Epithelial cell of proximal tubule (primary cell): ENCODE data around the gene TASL. TPM values are rescaled to one million over a fixed set of nuclear protein-coding genes. Genes with fewer than 3 reads are reported as not detected.
"Not testable (repeated sequence)": the region's sequence is repeated elsewhere in the genome, so short reads cannot be mapped to it uniquely, and the experiment has no call there.

Experiments
- DNase-seq: peaks from one replicate; pipeline ENCODE4 v3.0.0-alpha.2; 2011; ENCODE audit warnings: low read depth
- H3K4me3 ChIP-seq: 2 replicates; pipeline ENCODE4 v1.5.1; 2011; ENCODE audit warnings: low read depth, mild to moderate bottlenecking, low read length
- total RNA-seq: library from RNA; depleted of rRNA; stranded (reverse); fragments of >200 nt; gene quantifications from 2 replicates; pipeline ENCODE4 v1.2.3, GENCODE V29; 2015
- TF ChIP-seq, protein P1 (sequence below): conservative IDR thresholded peaks from 2 replicates; pipeline ENCODE4 v1.5.1; 2012; ENCODE audit warnings: low read depth, mild to moderate bottlenecking, low read length

The TASL gene
- total RNA-seq, 1 donor from 2014 or later = not detected

DNA sequence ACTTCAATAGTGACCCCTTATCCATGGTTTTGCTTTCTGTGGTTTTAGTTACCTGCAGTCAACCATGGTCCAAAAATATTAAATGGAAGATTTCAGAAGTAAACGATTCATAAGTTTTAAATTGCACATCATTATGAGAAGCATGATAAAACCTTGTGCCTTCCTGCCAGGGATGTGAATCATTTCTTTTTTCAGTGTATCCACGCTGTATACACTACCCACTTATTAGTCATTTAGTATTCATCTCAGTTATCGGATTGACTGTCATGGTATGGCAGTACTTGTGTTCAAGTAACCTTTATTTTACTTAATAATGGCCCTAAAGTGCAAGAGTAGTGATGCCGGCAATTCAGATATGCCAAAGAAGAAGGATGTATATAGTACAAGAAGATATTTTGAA lies 37.7 kb upstream of the TASL start:
- TF ChIP-seq, protein P1, sequence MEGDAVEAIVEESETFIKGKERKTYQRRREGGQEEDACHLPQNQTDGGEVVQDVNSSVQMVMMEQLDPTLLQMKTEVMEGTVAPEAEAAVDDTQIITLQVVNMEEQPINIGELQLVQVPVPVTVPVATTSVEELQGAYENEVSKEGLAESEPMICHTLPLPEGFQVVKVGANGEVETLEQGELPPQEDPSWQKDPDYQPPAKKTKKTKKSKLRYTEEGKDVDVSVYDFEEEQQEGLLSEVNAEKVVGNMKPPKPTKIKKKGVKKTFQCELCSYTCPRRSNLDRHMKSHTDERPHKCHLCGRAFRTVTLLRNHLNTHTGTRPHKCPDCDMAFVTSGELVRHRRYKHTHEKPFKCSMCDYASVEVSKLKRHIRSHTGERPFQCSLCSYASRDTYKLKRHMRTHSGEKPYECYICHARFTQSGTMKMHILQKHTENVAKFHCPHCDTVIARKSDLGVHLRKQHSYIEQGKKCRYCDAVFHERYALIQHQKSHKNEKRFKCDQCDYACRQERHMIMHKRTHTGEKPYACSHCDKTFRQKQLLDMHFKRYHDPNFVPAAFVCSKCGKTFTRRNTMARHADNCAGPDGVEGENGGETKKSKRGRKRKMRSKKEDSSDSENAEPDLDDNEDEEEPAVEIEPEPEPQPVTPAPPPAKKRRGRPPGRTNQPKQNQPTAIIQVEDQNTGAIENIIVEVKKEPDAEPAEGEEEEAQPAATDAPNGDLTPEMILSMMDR = no peak
- no peak overlapping the region for H3K4me3 ChIP-seq
- DNase-seq = no peak

DNA sequence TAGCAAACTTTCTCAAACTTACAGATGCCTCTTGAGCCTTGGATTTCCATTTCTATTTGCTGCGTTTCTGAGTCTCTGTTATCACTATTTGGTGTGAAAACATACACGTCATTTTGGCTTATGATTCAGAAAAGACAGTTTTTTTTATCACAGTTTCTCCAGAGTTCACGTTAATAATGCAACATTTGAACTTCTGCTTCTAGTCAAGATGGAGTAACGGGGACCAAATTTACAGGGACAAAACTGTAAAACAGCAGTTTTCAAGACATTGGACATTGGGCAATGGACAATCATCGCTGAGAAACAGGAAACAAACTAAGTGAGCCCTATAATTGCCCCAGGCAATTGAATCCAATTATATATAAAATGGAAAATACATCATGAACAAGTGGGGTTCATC lies 36.2 kb upstream of the TASL start:
- TF ChIP-seq, protein P1 = no peak
- no peak overlapping the region for H3K4me3 ChIP-seq
- no peak for DNase-seq

DNA sequence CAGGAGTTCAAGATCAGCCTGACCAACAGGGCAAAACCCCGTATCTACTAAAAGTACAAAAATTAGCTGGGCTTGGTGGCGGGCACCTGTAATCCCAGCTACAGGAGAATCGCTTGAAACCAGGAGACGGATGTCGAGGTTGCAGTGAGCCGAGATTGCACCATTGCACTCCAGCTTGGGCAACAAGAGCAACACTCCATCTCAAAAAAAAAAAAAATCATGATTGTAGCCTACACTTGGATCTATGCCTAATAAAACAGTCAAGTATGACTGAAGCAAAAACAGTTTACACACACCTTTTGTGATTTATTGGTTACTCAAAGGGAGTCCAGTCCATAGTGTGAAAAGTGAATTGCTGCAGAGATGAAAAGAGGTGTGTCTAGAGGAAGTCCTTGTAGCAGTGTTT lies 34.7 kb upstream of the TASL start:
- no peak for DNase-seq
- H3K4me3 ChIP-seq = no peak overlapping the region
- TF ChIP-seq, protein P1 = no peak

DNA sequence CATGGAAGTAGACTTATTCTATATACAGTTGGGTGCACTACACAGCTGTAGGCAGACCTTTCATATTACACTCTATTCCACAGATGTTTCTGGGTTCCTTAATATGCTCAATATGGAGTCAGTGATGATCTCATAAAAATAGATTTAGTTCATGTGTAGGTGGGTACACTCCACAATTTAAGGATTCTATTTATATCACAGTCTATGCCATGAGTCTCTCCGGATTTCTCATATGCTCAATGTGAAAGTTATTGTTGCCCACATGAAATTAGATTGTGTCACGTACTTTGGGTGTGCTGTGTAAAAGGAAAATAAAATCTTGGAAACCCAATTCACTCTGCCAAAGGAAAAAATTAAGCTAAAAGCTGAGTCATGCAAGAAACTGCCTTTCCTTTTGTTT lies 32.5 kb upstream of the TASL start:
- no peak for DNase-seq
- H3K4me3 ChIP-seq = no peak overlapping the region
- TF ChIP-seq, protein P1 = no peak

DNA sequence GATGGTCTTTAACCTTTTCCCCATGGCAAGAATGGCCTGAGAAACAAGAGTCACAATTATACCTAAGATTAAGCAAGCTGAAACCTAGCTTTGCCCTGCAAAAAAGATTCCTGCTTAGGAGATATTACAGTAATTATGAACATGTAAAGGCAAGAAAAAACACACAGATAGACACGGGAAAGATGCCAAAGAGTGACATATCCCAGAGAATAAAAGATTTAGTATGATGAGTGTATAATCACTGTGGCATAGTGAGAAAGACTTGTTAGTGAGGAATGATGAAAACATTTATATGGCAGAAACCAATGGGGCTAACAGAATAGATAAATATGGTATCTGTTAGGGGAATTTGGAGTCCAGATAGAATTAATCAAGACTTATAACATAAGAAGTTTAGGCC lies 29.6 kb upstream of the TASL start:
- no peak for DNase-seq
- H3K4me3 ChIP-seq = no peak overlapping the region
- TF ChIP-seq, protein P1 = no peak

DNA sequence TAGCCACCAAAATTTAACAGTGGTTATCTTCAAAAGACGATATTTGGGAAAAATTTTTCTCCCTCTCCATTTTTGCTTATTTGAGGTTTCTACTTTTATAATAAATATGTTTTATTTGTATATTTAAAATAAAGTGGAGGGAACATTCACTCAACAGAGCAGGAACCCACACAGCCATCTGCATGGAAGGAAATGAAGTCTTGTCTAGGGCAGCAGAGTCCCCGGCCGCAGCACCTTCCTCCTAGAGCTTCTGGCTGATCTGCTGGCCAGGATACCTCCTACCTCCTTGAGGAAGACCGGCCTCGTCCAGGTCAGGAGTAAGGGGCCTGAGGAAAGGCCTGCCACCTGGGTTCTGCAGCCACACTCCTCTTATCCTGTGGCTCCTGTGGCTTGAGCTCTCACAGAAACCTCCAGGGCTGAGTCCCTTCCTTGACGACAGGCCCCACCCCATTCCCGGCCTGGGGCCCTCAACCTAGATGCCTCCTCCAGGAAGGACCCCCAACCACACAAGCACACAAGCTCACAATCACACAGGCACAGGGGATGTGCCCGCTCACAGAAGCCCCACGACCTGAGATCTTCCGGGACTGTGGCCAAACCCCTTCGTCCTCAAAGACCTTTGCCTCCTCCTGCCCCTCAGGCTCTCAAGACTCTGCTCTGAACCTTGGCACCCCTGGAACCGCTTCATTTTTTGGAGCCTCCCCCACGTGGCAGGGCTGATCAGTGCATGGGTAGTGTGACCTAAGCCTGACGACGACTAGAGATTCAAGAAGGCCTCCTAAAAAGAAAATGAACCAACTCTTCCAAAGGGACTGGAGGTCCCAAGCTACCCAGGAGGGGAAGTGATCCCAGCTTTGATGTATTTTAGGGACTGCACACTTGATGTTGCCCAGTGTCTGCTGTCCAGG lies 23.0 kb upstream of the TASL start:
- not testable (repeated sequence) for H3K4me3 ChIP-seq, DNase-seq

DNA sequence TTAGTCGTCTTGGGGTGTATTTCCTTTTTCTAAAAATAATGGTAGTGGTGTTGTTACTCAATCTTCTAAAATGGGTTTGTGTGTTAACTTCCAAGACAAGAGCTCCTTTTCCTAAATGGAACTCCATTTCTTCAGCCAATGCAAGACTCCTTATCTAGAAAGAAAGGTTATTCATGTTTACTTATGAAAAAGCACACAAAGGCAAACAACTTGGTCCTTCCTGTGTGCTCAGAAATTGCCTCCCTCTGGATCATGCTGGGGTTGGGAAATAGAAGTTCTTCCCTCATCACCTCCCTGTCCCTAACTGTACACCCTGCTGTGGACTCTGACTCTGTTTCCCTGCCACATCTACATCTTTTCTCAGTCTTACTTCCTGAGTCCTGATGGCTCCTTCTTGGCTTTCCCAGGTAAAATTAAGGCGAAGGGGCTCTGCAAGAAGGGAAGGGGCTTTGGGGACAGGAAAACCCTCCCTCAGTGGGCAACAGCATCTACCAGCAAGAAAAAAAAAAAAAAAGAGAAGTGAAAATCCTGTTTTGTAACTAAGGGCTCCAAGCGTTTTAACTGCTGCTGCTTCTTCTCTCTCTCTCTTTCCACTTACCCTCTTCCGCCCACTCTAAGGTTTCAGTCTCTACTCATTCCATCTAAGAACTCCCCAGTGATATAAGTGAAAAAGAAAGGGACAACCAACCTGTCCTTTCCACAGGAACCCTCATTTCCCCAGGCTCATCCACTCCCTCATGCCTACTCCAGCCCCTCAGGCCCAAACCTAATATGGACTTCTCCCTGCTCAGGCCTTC lies 19.8 kb upstream of the TASL start:
- H3K4me3 ChIP-seq = no peak overlapping the region
- DNase-seq = no peak
- TF ChIP-seq, protein P1 = no peak
